GM12872 (cell line): ENCODE results near the gene KLHL29.

ENCODE experiments used
- CTCF ChIP-seq: IDR thresholded peaks from 3 replicates; pipeline ENCODE4 v1.5.1; 2011; ENCODE audit warnings: low read depth, mild to moderate bottlenecking, low read length, moderate library complexity; ENCODE audit not compliant: insufficient read depth

The KLHL29 gene

DNA sequence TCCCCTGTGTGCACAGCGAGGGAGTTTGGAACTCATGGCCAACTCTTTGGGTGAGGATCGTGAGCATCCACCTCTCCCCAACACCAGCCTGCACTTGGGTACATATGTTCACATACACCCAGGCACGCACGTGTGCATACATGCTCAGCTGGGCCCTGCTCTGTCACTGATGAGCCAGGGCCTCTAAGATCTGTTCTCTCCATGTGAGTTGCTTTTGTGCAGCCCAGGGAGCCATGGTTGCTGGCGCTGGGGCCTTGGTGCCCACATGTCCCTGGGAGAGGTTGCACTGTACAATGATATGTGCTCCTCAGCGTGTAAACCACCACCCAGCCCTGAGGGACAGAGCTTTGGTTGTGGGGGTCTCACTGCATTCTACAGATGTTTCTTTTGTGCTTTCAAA, 44.1 kb downstream of the KLHL29 start:
- TF ChIP-seq CTCF, result no peak

GRCh38 chr2:23430263-23430662, 45.3 kb downstream of the KLHL29 start:
- TF ChIP-seq CTCF, result no peak

DNA sequence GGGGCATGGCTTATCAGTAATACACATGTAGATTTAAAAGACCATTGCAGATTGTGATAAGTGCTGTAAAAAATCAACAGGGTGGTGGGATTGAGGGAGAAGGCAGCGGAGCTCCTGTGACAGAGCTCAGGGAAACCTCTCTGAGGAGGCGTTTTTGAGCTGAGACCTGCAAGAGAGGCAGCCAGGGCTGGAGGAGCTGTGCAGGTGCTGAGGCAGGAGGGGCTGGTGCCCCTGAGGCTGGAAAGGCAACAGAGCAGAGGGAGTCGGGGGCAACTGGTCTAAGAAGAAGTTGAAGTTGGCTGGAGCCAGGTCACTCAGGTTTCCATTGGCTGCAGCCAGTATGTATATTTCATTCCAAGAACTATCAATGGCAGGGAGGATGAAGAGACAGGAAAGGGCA, 47.6 kb downstream of the KLHL29 start:
- TF ChIP-seq CTCF, result no peak

DNA sequence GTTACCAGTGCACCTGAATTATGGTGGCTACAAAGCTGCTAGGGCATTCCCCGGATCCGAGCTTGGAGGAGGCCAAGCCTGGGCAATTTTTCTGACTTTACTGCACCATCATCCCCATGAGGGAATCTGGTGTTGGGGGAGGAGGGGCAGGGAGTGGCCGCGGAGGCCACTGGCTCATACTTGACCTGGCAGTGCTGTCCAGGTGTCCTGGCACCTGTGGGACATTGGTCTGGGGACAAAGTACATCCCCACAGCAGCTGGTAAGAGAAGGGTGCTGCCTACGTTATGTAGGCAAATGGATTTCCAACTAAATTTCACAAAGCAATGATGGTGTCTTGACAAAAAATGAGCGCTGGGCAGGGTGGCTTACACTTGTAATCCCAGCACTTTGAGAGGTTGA, 48.3 kb downstream of the KLHL29 start:
- no peak for TF ChIP-seq CTCF

DNA sequence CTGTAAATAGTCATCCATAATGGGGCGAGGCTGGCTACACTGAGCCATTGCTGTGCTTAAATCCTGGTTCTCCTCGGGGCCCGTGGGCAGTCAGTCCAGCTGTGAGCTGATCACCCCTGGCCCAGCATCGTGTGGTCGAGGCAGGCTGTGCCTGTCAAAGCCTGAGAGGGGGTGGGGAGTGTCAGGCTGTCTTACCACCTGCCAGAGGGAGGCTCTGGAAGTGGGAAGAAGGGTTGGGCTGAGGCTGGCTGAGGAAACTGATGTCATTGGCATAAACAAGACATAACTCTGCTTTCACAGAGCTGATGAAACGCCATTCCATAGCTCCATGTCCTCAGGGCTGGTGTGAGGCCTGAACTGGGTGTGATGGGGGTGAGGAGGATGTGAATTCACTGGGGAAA, 49.7 kb downstream of the KLHL29 start:
- TF ChIP-seq CTCF, result no peak

DNA sequence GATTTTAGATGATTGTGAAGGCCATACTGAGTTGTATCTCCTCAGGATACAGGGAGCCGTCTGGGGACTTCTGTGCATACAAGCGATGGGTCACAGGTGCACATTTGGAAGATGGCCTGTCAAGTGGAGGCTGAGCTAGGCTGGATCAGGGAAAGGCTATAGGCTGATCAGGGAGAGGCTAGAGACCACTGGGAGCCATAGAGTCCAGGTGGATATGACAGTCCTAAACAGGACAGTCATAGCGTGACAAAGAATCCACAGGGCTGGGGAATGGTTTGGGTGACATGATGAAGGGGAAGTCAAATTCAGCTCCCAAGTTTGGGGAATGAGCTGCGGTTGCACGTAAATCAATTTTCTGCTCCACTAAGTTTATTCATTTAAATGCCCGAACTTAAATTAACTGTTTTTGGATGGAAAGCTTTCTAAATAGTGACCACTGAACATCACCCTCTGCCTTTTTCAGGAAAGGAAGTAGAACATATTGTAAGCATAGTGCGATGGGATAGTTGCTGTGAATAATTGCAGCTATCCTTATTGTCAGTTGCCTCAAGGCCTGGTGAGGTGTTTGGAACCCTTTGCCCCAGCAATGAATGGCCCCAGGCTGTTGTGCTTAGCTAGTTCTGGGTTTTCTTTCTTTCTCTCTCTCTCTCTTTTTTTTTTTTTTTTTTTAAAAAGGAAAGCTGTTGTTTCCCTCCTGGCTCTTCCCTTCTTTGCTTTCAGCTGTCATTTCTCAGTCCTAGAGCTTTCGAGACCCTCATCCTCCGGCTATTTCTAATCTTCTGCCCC, 50.5 kb downstream of the KLHL29 start:
- TF ChIP-seq CTCF, result no peak

DNA sequence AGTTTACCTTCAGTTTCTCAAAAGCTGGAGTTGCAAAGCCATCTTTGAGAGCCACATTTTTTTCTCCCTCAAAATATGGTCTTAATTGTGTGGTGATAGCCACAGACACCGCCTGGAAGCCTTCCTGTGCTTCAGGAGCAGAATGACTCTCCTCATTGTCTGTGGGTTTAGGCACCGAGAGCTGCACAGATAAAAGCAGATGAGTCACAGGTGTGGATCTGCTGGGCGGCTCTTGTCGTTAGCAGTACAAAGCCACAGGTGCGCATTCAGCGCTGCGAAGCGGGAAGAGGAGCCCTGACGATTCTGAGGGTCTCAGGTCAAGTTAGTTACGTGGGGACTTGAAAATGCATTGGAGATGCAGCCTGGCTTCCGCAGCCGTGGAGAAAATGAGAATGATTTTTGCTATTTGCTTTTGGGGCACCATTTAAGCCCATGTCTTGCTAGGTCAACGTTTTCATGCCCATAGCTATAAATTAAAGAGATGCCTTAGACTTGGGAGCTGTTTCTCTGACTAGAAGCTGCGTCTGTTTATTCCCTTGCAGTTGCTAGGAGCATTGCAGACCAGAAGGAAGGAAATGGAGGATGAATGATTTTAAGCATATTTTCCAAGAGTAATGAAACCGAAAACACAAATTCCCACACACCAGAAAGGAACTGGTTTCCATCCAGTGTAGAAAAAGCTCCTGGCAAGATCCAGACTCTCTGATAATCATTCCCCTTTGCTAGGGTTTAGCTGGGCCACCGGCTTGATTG, 51.5 kb downstream of the KLHL29 start:
- no peak for TF ChIP-seq CTCF
